ENCODE data around the gene IRF8. TPM values are rescaled to one million over a fixed set of nuclear protein-coding genes. Genes with fewer than 3 reads are reported as not detected.

Gene IRF8
- total and polyA plus RNA-seq, 2 of the 4 experiments (the other 2 are of a cell fraction): not detected

GRCh38 chr16:85919271-85920267 lies 20.6 kb downstream of the IRF8 start:
- in situ Hi-C loops (cut with MboI; ENCODE audit: low sequenced_read_pairs): no loop called here
- Histone ChIP-seq H3K4me1 (ENCODE audit: control insufficient read depth, insufficient read depth, low read length) (peaks cover 3% of the 10 kb centered on the region; the same call in 1 of the 2 replicates), H2BK5ac (ENCODE audit: low read depth, low read length, poor library complexity, severe bottlenecking) (no peak overlapping the region), H3K36me3 (ENCODE audit: control insufficient read depth, insufficient read depth, low read length) (no peaks in the 10 kb centered on the region), H2BK120ac (ENCODE audit: low read depth, low read length) (no peak overlapping the region), H2BK20ac (ENCODE audit: low read depth, low read length) (no peak overlapping the region), H2AK9ac (replicated peaks; ENCODE audit: low read depth, low read length, poor library complexity) (no peak overlapping the region), H2BK15ac (ENCODE audit: low read depth, low read length) (no peak overlapping the region), H3K4ac (ENCODE audit: low read depth, low read length) (no peak overlapping the region), H4K5ac (ENCODE audit: low read depth, low read length) (no peak overlapping the region), H3K27ac (ENCODE audit: insufficient read depth, low read length) (no peak overlapping the region), H3K9me3 (ENCODE audit: control insufficient read depth, insufficient read depth, low read length) (no peaks in the 10 kb centered on the region), H3K27me3 (ENCODE audit: control insufficient read depth, insufficient read depth, low read length) (peaks cover 28% of the 10 kb centered on the region), H4K91ac (ENCODE audit: insufficient read depth, low read depth, low read length) (no peak overlapping the region), H3K56ac (ENCODE audit: extremely low read depth, insufficient read depth, low read length) (no peak overlapping the region), H3K23ac (ENCODE audit: low read depth, low read length) (no peak overlapping the region), H3K18ac (ENCODE audit: low read depth, low read length) (no peak overlapping the region), H3K4me3 (ENCODE audit: insufficient read depth, low read depth, low read length) (no peak overlapping the region), H3K79me1 (ENCODE audit: low read depth in 1 of 2, low read length in 2 of 2) (no peaks in the 10 kb centered on the region), H2AFZ (replicated peaks; ENCODE audit: low read length, poor library complexity) (no peak overlapping the region), H3K14ac (replicated peaks; ENCODE audit: low read depth, low read length) (no peak overlapping the region), H3K4me2 (ENCODE audit: low read depth, low read length) (no peak overlapping the region), H3K9me1 (ENCODE audit: insufficient read depth, low read length) (no peaks in the 10 kb centered on the region), H3K9ac (ENCODE audit: low read depth, low read length) (no peak overlapping the region), H4K8ac (ENCODE audit: low read depth in 2 of 2, low read length in 2 of 2) (no peak overlapping the region), H4K20me1 (ENCODE audit: insufficient read depth, low read length) (no peaks in the 10 kb centered on the region), H2AK5ac (ENCODE audit: low read depth, low read length) (no peak overlapping the region)
- no peak for DNase-seq
- POLR2A ChIA-PET (ENCODE audit: unreplicated experiment): interaction anchor here (0.6 kb wide), 1 partner anchor 21 kb away, joined by 11 read pairs; no protein-coding TSS in a partner anchor
- no TSS peak for BruUV-seq (replicated peaks)
- no peak for TF ChIP-seq FOS (IDR thresholded peaks at IDR 0.05; ENCODE audit: low read depth, low read length)
- TF ChIP-seq SMC3 (IDR thresholded peaks at IDR 0.05; ENCODE audit: low read depth, low read length): no peak
- no peak for TF ChIP-seq RAD21 (IDR thresholded peaks at IDR 0.05; ENCODE audit: low read length)
- TF ChIP-seq CEBPB (IDR thresholded peaks at IDR 0.05; ENCODE audit: low read depth, low read length): no peak
- intact Hi-C loops (cut with micrococcal nuclease): no loop called here
- CTCF ChIA-PET: no interaction called here
- dilution Hi-C loops (cut with HindIII; ENCODE audit: low sequenced_read_pairs, unreplicated experiment): no loop called here
- ATAC-seq (ENCODE audit: low read depth): no peak
- WGBS, 2 experiments (ENCODE audit: extremely low coverage in 2 of 2, insufficient read length in 1 of 2): 69% methylated on average over 12 of the region's 29 CpGs; no CpG with 5 or more reads in 1 of the 2 experiments
